Activated naive CD4-positive, alpha-beta T cell treated with anti-CD3 and anti-CD28 coated beads for 36 hours (primary cell): Measurements from ENCODE around the gene SMYD2. TPM values are rescaled to one million over a fixed set of nuclear protein-coding genes. Genes with fewer than 3 reads are reported as not detected.
A peak's percentile ranks its signal among the peaks of the same experiment; 100 is the strongest.

ENCODE experiments used
- CTCF ChIA-PET: fragments of 350-600 bp; sonication (Branson Sonifier 250); formaldehyde crosslinking; loops from one replicate; lab custom pipeline; 2021; ENCODE audit warnings: antibody characterized with exemption; lab: Charles Lee
- DNase-seq: peaks from one replicate; pipeline ENCODE4 v3.0.0-alpha.2; 2020
- H3K27ac Mint-ChIP-seq: one replicate; pipeline ENCODE4 v1.8.0; 2021; ENCODE audit warnings: mild to moderate bottlenecking, mixed read lengths
- H3K27me3 Mint-ChIP-seq: one replicate; pipeline ENCODE4 v1.8.0; 2021; ENCODE audit warnings: low read depth, mixed read lengths
- H3K36me3 Mint-ChIP-seq: one replicate; pipeline ENCODE4 v1.8.0; 2021; ENCODE audit warnings: low read depth, mixed read lengths
- H3K4me1 Mint-ChIP-seq: one replicate; pipeline ENCODE4 v1.8.0; 2021; ENCODE audit warnings: low read depth, mixed read lengths
- H3K4me3 Mint-ChIP-seq: one replicate; pipeline ENCODE4 v1.8.0; 2021; ENCODE audit warnings: mild to moderate bottlenecking, moderate library complexity, mixed read lengths
- H3K9me3 Mint-ChIP-seq: one replicate; pipeline ENCODE4 v1.8.0; 2021; ENCODE audit warnings: mixed read lengths
- intact Hi-C: fragments of 100-400 bp; cut with micrococcal nuclease; formaldehyde crosslinking; loops from one replicate; pipeline ENCODE4 v1.15.1; 2023
- total RNA-seq, 2 experiments: library from RNA; stranded (reverse); gene quantifications; one replicate each; pipeline ENCODE4 v1.2.3, GENCODE V29; 2021

SMYD2 gene
- total RNA-seq, 2 experiments from 2014 or later: 33.4 to 38.4 TPM

- H3K4me3 Mint-ChIP-seq: no peak overlapping the region
- no peak overlapping the region for H3K27ac Mint-ChIP-seq
- CTCF ChIA-PET: interaction anchor here (0.6 to 2.5 kb wide), 3 partner anchors 23 to 261 kb away, joined by 3 to 6 read pairs (median 3); no protein-coding TSS in a partner anchor
- DNase-seq: no peak
- intact Hi-C loops: no loop called here
- no peaks in the 10 kb centered on the region for H3K9me3 Mint-ChIP-seq
- no peaks in the 10 kb centered on the region for H3K27me3 Mint-ChIP-seq
- peaks cover 3% of the 10 kb centered on the region for H3K36me3 Mint-ChIP-seq
- no peaks in the 10 kb centered on the region for H3K4me1 Mint-ChIP-seq
These were observed 73.6 kb downstream of the SMYD2 start for GRCh38 chr1:214354440-214355148.

DNA sequence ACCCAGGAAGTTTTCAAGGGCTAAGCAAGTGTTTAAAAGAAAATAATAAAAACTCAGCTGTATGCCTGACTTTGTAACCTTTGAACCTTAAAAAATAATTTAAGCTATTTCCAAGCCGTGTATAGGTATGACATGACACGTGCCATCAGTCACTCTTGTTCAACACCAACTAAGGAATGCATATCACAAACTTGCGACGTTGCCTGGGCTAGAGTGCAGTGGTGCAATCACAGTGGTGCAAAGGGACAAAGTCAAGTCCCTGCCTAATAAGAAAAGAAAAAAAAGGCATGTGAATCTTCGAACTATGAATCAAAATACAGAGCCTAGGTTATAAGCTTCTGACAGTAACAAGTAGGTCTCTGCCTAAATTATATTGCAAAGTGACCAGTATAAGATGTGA, 79.2 kb downstream of the SMYD2 start:
- CTCF ChIA-PET: interaction anchor here (1.0 kb wide), 1 partner anchor 28 kb away, joined by 3 read pairs; no protein-coding TSS in a partner anchor
- H3K36me3 Mint-ChIP-seq: peaks cover 1% of the 10 kb centered on the region
- no peak overlapping the region for H3K27ac Mint-ChIP-seq
- intact Hi-C loops: no loop called here
- peaks cover 6% of the 10 kb centered on the region for H3K4me1 Mint-ChIP-seq
- no peaks in the 10 kb centered on the region for H3K9me3 Mint-ChIP-seq
- DNase-seq: no peak
- no peak overlapping the region for H3K4me3 Mint-ChIP-seq
- peaks cover 27% of the 10 kb centered on the region for H3K27me3 Mint-ChIP-seq

GRCh38 chr1:214360525-214361164, 79.7 kb downstream of the SMYD2 start:
- Mint-ChIP-seq H3K4me3 (no peak overlapping the region), H3K4me1 (peaks cover 6% of the 10 kb centered on the region), H3K27me3 (peaks cover 27% of the 10 kb centered on the region), H3K9me3 (no peaks in the 10 kb centered on the region), H3K27ac (no peak overlapping the region), H3K36me3 (peaks cover 1% of the 10 kb centered on the region)
- DNase-seq: peak; percentile 10
- CTCF ChIA-PET: interaction anchor here (1.0 kb wide), 1 partner anchor 29 kb away, joined by 3 read pairs; no protein-coding TSS in a partner anchor
- intact Hi-C loops: no loop called here

DNA sequence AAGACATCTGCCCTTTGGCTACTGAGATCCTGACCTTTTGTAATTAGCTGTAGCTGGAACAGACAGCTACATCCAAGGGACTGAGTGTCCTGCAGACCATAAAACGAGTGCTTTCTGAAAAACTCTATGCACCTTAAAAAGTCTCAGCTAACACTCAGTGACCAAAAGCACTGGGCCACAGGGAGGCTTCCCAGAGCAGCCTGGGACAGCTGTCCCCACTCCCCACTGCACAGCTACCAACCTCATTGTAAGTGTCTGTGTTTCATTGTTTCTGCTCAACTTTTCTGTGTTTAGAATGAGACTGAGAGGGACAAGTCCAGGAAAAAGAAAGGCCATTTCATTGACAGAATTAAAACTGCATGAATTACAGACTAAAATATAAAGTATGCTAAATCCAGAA, 80.7 kb downstream of the SMYD2 start:
- CTCF ChIA-PET: no interaction called here
- H3K4me3 Mint-ChIP-seq: no peak overlapping the region
- DNase-seq: no peak
- peaks cover 1% of the 10 kb centered on the region for H3K36me3 Mint-ChIP-seq
- intact Hi-C loops: no loop called here
- no peak overlapping the region for H3K27ac Mint-ChIP-seq
- H3K9me3 Mint-ChIP-seq: no peaks in the 10 kb centered on the region
- H3K4me1 Mint-ChIP-seq: peaks cover 6% of the 10 kb centered on the region
- peaks cover 32% of the 10 kb centered on the region for H3K27me3 Mint-ChIP-seq

- Mint-ChIP-seq H3K27me3 (peaks cover 32% of the 10 kb centered on the region), H3K4me3 (no peak overlapping the region), H3K4me1 (peaks cover 6% of the 10 kb centered on the region), H3K36me3 (no peaks in the 10 kb centered on the region), H3K27ac (no peak overlapping the region), H3K9me3 (no peaks in the 10 kb centered on the region)
- CTCF ChIA-PET: no interaction called here
- no peak for DNase-seq
- intact Hi-C loops: no loop called here
These were observed 81.4 kb downstream of the SMYD2 start for GRCh38 chr1:214362188-214362882.

- no peak for DNase-seq
- no peaks in the 10 kb centered on the region for H3K9me3 Mint-ChIP-seq
- H3K36me3 Mint-ChIP-seq: no peaks in the 10 kb centered on the region
- intact Hi-C loops: no loop called here
- H3K4me3 Mint-ChIP-seq: no peak overlapping the region
- H3K27me3 Mint-ChIP-seq: peaks cover 32% of the 10 kb centered on the region
- H3K27ac Mint-ChIP-seq: no peak overlapping the region
- peaks cover 6% of the 10 kb centered on the region for H3K4me1 Mint-ChIP-seq
- CTCF ChIA-PET: no interaction called here
These were observed 82.4 kb downstream of the SMYD2 start for GRCh38 chr1:214363386-214363785.

GRCh38 chr1:214364386-214364785, 83.4 kb downstream of the SMYD2 start:
- peaks cover 6% of the 10 kb centered on the region for H3K4me1 Mint-ChIP-seq
- CTCF ChIA-PET: interaction anchor here (0.6 kb wide), 1 partner anchor 150 kb away, joined by 6 read pairs; no protein-coding TSS in a partner anchor
- no peak overlapping the region for H3K27ac Mint-ChIP-seq
- no peaks in the 10 kb centered on the region for H3K9me3 Mint-ChIP-seq
- H3K36me3 Mint-ChIP-seq: no peaks in the 10 kb centered on the region
- DNase-seq: no peak
- intact Hi-C loops: no loop called here
- H3K4me3 Mint-ChIP-seq: no peak overlapping the region
- peaks cover 32% of the 10 kb centered on the region for H3K27me3 Mint-ChIP-seq

GRCh38 chr1:214364786-214365295, 83.9 kb downstream of the SMYD2 start:
- Mint-ChIP-seq H3K9me3 (no peaks in the 10 kb centered on the region), H3K27ac (no peak overlapping the region), H3K36me3 (no peaks in the 10 kb centered on the region), H3K27me3 (peaks cover 31% of the 10 kb centered on the region), H3K4me1 (peaks cover 6% of the 10 kb centered on the region), H3K4me3 (no peak overlapping the region)
- DNase-seq: no peak
- CTCF ChIA-PET: no interaction called here
- intact Hi-C loops: no loop called here

DNA sequence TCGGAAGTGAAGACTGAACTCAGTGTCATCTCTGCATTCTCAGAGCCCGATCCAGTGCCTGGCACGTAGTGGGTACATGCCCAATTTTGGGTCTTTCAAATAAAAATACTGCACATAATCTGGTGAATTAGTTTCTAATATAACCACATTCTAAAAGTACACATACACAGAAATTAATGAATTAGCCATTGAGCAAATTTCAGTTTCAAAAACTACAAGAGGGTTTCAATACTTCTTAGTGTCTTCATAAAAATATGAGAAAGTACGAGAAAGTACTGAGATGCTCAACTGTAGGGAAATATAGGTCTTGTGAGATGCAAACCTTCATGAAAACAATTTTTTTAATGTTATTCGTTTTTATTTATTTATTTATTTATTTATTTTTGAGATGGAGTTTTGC, 86.9 kb downstream of the SMYD2 start:
- peaks cover 16% of the 10 kb centered on the region for H3K27me3 Mint-ChIP-seq
- no peaks in the 10 kb centered on the region for H3K36me3 Mint-ChIP-seq
- H3K4me1 Mint-ChIP-seq: no peaks in the 10 kb centered on the region
- intact Hi-C loops: no loop called here
- H3K9me3 Mint-ChIP-seq: no peaks in the 10 kb centered on the region
- CTCF ChIA-PET: no interaction called here
- no peak for DNase-seq
- no peak overlapping the region for H3K27ac Mint-ChIP-seq
- no peak overlapping the region for H3K4me3 Mint-ChIP-seq

- intact Hi-C loops: no loop called here
- DNase-seq: no peak
- H3K27me3 Mint-ChIP-seq: peaks cover 7% of the 10 kb centered on the region
- CTCF ChIA-PET: no interaction called here
- no peaks in the 10 kb centered on the region for H3K9me3 Mint-ChIP-seq
- H3K27ac Mint-ChIP-seq: no peak overlapping the region
- no peaks in the 10 kb centered on the region for H3K36me3 Mint-ChIP-seq
- no peak overlapping the region for H3K4me3 Mint-ChIP-seq
- H3K4me1 Mint-ChIP-seq: no peaks in the 10 kb centered on the region
These were observed 88.4 kb downstream of the SMYD2 start for GRCh38 chr1:214369364-214369763.

- Mint-ChIP-seq H3K4me3 (no peak overlapping the region), H3K4me1 (no peaks in the 10 kb centered on the region), H3K27me3 (peaks cover 5% of the 10 kb centered on the region), H3K36me3 (no peaks in the 10 kb centered on the region), H3K27ac (no peak overlapping the region), H3K9me3 (no peaks in the 10 kb centered on the region)
- no peak for DNase-seq
- intact Hi-C loops: no loop called here
- CTCF ChIA-PET: no interaction called here
These were observed 89.7 kb downstream of the SMYD2 start for GRCh38 chr1:214370615-214371014.

DNA sequence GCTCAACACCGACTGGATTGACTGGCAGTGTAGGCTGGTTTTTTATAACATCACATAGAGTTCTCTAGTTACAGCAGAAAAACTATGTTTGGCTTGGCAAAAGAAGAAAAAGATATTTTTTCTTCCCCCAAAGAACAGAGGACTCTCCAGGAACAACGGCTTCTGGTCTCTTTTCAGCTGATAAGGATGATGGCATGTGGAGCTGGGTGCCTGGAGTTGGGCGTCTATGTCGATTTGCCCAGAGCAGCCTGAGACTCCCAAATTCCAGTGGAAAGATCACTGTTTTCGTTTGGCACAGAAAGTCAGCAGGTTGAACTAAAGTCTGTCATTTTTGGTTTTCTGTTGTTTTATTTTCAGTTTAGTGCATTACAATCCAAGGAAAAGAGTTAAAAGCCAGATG, 91.1 kb downstream of the SMYD2 start:
- intact Hi-C loops: no loop called here
- no peak for DNase-seq
- H3K4me3 Mint-ChIP-seq: no peak overlapping the region
- no peak overlapping the region for H3K27ac Mint-ChIP-seq
- CTCF ChIA-PET: interaction anchor here (0.6 kb wide), 1 partner anchor 1064 kb away, joined by 4 read pairs; no protein-coding TSS in a partner anchor
- no peaks in the 10 kb centered on the region for H3K4me1 Mint-ChIP-seq
- H3K27me3 Mint-ChIP-seq: no peaks in the 10 kb centered on the region
- no peaks in the 10 kb centered on the region for H3K9me3 Mint-ChIP-seq
- no peaks in the 10 kb centered on the region for H3K36me3 Mint-ChIP-seq
